ENCODE measurements around the gene ZNF474.

The ZNF474 gene

DNA sequence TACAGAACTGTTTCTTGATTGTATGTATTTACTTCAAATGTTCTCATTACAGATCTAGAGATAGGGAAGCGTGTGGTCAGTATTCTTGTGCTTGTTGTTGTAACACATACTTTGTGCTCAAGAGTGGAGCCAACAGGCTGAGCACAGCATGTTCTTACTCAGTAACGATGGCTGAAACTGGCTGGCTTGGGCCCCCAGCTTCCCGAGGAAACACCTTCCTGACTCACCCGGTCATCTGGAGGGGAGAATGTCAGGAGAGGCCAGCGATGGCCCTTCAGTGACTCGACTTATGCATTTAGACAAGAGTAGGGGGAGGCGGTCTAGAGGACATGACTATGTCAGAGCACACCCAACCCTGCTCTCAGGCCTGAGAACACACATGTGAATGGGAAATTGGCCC lies 25.6 kb downstream of the ZNF474 start:
- no peak for DNase-seq

DNA sequence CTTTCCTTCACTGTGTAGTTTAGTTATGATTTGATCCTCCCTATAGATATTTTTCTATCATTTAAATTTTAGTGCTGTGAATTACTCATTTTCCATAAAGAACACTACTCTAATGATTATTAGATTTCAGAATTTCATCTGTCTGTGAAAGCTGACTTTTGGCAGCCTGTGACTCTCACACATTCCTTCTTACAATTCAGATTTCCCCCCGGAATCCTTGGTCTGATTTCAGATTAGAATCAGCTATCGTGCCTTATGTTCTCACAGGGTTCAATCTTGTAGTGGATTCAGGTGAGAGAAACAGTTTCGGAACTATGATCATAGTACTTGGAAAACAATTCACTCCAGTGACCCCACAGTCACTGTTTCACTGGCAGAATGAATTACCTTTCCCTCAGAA lies 26.2 kb downstream of the ZNF474 start:
- no peak for DNase-seq

DNA sequence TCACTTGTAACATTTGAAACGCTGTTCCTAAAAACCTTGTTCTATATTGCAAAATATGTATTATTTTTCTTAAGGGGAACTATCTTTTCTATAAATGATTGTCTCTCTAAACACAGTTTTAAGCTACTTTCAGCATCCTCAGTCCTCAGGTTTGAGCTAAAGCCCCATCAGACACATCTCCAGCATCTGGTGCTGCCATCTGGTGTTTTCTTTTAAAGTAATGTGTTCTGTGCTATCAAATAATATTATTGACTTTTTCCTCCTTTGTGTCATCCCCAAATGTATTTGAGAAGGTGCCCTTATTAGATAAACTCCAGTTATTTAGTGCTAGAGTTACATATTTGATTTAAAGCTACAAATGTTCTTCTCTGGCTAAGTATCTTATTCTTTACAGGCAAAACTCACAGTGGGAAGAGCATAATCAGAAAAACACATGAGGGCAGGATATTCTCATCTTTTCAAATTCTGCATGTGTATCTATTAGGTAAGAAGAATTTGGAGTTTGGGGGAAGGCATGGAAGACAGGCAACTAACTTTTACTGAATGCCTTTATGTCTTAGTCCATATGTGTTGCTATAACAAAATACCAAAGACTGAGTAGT lies 27.5 kb downstream of the ZNF474 start:
- no peak for DNase-seq

DNA sequence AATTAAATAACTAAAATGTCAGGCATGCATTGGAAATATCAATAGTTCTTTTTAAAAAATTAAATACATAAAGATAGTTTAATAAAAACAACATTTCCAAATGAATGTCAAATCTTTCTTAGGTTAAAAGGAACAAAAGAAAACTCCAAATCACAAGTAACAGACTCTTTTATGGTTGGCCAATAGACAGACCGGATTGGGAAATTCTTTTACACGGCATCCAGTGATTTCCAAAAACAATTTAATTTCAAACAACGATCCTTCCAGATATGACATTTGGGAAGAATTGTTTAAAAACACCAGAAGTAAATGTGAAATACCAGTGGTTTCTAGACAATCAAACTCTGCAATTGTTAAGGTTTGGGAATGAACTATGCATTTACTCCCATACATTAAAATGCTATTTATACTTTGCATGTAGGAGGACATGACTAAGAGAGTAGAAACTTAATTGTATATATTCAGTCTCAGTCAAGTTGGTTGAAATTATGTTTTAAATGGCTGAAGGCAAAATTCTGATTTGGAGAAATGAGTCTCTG lies 32.8 kb downstream of the ZNF474 start:
- no peak for DNase-seq

DNA sequence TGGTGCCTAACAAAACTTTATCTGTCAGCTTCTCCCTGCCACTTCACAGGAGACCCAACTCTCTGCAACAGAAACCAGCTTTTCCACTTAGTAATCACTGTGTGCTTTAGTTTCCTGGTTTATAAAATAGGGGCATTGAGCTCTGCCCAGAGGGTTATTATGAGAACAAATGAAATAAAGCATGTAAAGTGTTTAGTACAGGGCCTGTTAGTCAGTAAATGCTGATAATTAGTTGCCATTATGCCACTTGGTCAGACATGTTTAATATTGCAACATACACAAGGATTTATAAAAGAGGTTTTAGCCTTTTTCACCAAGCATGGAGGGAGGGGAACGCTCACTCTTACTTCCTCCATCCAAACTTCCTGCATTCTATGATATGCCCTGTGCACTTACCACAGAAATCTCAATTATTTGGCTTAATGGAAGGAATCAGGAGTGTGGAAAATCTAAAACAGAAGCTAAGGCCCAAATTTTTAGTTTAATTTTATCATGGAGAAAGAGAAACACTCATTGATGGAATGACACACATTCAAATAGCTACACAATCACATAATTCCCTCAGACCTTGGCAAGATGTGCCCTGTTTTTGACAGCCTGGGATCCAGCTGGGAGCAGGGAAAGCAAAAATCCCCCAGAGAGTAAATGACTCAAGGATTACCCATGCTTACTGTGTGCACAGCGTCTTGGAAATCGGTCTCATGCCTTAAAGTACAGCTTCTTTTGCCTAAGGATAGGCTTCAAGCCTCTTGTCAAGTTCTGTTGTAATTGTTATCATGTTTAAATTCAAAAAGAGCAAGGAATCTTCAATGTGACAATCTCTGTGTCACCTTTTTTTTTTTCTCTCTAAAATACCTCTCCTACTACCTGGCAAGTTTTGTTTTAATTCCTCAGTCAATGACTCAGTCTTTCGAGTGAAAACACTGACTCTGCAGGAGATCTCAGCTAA lies 34.0 kb downstream of the ZNF474 start:
- DNase-seq = no peak

DNA sequence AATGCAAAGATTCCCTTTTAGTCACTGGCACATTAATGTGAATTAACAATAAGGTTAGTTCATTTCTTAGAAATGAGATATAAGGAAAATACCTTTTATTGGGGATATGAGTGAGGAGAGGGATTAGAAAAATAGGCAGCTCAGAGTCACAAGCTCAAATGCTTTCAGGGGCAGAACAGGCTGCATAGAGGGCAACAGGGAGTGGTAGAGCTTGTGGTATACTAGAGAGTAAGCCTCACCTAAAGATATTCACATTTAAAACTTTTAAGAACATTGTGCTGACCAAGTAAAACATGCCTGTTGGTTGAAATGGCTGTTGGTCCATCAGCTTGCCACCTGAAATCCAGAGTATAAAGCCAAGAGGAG lies 34.7 kb downstream of the ZNF474 start:
- no peak for DNase-seq

DNA sequence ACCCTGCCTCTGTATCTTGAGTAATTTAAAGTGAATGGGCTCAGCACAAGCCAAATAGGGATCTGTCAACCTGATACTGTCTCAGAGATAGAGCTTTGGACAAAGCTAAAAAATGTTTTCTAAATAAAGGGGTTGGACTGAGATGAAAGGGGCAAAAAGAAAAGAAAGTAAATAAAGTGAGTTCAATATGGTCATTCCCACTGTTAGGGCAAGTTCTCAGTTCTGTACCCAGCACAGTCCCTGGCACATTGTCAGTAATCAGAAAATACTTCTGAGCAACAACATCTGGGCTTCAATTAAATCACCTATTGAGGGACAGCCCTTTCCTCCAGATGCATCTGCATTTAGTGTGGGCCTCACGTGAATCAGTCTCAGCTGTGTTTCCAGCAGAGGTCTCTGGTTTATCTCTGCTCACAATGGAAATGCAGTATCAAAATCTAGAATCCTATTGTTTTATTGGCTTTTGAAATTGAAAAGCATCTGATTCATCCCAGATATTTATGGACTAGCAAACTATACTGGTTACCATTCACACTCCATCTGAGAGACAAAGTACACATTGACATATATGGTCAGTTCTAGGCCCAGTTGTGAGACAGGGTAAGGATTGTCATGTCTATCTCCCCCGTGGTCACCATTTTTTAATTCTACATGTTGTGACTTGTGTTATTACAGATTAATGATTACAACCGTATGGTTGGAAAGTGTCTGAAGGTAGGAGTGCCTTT lies 35.6 kb downstream of the ZNF474 start:
- DNase-seq = no peak

DNA sequence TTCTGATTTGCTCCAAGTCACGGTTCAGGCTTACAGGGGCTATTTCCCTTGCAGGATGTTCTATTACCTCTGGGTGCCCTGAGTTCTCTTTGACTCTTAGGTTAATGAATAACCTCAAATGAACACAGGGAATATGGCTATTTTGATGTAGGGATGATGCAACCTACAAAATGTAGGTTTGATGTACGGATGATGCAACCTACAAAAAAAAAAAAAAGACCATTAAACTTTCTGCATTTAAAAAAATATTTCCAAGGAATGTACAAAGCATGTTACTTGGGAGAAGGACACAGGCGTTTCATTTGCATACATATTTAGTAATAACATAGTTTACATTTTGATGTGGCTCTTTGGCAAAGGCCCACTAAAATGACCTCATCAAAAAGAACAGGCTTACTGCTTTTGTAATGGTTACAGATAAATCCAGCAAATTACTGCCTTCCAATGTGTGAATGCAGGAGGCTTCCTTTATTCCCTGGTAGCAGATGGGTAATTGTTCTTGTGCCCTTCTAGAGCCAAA lies 36.3 kb downstream of the ZNF474 start:
- DNase-seq = no peak

DNA sequence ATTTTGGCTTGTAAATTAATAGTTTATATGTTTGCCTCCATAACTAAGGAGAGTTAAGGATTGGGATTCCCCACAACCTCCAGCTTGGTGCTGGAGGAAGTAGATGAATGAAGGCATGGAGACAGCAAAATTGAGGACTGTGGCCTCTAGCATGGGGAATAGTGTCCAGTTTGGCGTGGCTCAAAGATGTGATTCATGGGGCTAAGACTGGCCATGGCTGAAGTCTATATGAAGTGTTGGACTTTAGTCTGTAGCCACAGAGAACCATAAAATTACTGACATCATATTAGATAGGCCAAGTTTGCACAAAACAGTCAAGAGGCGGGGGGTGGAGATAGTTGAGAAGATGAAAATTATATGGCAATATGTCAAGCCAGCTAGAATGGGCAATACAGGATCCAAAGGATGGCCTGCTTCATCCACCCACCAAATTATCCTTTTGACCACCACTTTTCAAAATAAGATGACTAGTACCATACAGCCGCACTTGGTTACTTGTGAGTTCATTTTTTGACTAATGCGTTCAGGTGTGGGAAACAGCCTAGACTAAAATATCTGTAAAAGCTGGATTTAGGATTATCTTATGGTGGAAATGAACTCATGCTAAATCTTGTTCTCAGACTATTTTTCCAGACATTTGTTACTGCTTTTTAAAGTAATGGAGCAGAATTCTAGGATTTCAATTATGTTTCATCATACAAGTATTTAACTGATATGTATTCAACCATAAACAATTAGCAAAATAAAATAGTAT lies 40.2 kb downstream of the ZNF474 start:
- DNase-seq = no peak

DNA sequence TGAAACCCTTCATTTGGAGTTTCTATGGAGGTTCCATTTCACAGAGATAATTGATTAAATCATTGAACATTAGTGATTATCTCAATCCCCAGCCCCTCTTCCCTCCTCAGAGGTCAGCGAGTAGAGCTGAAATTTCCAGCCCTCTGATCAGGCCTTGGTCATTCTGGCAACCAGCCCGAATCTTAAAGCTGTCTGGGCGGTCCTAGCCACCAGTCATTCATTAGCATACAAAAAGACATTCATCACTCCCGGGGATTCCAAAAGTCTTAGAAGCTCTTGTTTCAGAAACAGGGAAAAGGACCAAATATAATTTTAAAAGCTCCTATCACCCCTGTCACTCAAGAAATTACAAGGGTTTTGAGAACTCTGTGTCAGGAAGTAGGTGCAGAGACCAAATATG lies 41.3 kb downstream of the ZNF474 start:
- no peak for DNase-seq

DNA sequence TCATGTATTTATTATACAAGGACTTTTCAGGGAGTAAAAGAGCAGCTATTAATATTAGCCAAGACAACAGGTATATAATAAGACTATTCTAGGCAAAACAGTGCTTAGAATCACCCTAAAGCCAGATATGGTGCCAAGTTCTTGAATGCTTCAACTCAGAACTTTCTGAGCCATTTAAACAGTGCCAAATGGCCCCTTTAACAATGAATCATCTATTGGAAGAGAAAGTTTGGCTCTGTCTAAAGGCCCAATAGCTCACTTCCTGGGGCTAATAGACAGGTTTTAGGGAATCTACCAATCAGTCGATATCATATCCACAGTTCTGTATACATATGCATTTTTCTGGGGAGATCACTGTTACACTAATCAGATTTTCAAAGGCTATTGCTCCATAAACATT lies 42.9 kb downstream of the ZNF474 start:
- no peak for DNase-seq

DNA sequence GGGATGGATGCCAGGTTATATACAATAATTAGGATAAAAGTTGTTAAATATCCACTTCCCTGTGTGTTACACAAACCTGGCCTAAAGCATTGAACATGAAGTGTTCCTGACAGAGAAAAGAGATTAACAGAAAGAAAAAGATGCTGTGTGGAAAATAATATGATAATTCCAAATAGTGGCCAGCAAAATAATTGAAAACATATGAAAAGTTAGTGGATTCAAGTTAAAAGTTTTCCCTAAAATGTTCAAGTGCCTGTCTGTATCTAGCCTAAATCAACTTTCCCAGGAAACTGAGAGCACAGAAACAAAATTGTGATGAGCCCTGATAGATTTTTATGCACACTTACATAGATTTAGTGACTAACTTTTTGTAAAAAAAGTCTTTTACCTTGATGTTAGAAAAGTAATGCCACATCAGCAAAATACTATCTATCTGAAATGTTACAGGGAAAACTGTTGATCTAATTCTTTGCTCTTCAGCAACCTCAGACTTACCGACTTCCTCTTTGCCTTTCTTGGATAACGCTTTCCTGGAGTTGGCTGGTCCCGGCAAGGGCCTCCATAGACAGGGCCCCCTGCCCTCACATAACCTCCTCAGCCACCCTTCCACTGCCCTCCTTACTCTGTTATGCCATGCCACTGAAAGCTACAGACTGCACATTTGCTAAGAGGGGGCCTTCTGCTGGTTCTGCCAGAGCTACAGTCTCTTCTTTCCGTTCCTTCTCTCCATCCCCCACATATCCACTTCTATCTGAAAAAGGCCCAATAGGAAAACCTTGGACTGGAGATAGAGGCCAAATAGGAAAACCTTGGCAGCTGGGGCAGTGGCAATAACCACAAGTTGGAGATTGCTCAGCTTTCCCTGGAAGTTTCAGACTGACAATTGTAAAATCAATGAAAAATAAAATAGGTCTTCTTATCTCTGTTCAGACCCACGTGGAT lies 44.4 kb downstream of the ZNF474 start:
- DNase-seq = no peak

DNA sequence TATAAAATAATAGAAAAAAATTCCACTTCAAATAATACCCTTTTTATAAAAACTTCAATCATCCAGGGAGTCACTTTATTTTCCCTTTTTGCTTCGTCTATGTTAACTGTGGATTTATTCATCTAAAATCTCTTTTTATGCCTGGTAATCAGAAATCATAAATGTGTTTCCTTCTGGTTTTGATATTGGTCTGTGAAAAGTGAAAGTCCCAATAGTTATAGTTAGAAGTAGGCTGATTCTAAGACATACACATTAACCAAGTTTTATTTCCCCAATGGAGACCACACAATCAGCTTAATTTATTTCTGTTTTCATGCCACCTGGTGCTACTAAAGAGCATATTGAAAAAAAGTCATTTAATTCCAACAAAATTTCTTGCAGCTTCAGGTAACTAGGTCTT lies 45.7 kb downstream of the ZNF474 start:
- no peak for DNase-seq

DNA sequence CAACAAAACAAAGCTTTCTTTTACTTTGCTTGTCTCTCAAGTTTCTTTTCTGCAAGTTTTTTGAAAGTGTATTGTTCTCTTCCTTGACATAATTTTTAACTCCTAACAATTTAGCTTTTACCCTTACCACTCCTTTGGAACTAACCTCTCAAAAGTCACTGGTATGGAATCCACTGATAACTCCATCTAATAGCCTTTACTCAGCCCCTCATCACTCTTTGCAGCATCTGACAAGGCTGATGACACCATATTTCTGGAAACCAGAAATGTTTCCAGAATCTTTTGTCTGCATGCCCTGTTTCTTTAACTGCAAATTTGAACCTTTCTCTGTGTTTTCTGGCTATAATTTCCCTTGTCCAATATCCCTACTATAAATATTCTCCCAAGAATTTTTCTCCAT lies 46.5 kb downstream of the ZNF474 start:
- DNase-seq = no peak

DNA sequence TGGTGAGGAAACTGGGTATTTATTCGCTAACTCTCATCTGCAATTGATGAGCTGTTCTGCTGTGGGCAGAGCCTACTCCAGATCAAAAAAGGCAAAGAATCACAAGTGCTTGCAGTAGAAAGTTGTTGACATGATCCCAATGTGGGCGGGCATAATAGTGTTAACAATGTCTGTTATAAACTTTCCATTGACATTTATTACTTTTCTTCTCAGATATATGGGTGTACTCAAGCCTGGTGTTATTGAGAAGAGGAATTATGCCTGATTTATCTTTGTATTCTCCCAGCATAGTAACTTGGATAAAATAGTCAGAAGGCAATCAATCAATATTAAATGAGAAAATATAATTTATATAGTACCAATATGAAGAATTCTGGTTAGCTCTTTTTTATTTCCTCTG lies 47.8 kb downstream of the ZNF474 start:
- DNase-seq = no peak

DNA sequence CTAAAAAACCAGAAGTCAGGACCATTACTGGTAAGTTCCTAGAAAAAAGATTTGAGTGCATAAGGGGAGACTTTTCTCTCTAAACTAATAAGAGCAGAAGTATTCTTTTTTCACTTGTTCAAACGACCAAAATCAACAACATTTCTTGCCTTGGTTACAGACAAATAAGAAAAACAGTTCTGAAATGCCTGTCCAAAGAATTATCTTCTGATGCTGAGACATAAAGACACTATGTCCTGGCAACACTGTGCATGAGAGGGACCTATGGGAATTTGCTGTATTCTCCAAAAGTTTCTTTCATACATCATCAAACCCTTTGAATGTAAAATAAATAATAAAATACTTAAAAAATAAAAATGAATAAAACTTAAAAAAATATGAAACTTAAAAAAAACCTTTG lies 50.4 kb downstream of the ZNF474 start:
- DNase-seq = no peak

DNA sequence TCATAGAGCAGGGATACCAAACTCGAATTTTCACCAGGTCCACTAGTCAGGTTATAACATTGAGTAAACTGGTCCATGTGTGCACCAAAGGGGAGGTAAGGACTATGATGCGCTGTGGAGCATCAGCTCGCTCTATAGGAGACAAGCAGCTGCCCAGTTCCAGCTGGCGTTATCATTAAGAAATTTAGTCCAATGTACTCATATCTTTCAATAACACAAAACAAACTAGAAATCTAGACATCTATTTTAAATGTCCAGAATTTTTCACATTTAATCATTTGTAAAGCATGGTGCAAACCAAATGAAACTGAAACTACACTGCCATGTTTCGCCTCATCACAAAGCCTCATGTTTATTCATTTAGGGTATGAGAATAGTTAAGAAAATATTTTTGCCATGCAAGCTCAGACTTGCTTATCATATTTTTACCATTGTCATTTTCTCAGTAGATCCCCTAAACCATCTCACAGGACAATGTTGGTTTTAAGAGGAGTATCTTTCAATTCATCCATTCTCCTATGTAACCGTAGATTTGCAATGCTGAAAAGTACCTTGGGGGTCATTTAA lies 50.9 kb downstream of the ZNF474 start:
- no peak for DNase-seq

DNA sequence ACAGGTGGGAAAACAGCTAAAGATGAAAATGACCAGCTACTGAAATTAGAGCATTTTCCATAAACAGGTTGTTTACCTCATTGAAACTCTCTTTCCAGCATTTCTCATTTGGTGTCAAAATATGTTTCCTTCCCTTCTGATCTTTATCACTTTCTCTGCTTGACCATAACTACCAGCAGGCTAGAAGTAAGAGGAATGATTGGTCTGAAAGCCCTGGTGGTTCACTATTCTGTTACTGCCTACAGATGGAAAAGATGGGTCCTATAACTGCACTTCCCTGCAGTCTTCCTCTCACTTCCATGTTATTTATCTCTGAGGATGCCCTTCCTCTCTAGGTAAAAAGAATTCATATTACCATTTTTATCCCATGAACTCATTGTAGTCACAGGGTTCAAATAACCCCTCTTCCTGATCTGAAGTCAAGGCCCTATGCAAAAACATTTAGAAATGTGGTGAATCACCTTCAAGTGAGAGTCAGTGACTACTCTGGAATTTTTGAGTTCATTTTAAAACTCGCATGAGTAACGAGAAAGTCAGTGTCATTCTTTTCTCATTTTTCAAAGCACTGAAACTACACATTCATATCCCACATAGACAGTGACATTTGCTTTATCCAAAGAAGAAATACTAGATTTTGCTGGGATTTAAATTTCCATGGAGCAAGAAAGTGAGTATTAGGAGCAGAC lies 51.7 kb downstream of the ZNF474 start:
- DNase-seq = no peak

DNA sequence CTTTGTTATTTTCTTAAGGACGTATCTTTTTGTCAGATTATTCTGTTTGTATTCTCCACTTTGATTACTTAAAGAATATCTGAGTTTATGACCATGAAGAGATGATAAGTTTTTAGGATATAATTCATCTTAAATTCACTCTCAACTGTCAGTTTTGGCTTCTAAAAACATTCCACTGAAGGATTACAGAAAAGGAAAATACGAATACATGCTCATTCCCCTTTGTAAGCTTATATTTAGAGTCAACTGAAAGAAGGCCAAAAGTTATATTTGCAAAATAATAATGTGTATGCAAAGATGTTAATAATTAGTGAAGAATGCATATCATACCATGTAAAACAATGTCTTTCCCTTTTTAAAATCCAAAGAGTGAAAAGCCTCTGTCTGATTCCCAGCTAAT lies 52.5 kb downstream of the ZNF474 start:
- DNase-seq = no peak

DNA sequence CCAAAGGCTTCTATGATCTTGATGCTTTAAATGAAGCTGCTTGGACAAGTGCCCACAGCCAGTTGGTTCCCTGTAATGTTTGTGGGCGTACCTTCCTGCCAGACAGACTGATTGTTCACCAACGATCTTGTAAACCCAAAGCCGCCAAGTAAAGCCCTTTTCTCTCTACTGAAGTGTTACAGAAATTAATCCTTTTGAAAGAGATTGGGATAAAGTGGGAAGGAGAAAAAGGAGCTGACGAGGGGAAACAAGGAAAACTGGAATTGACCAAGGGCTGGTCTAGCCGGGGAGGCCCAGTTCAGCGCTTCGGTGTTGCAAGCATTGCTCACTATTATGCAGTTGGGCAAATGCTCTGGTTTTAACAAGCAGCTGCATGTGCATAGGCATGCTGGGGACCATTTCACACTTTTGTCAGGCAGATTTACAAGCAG lies 53.2 kb downstream of the ZNF474 start:
- DNase-seq = peak; percentile 59
